ENCODE measurements around the gene PPP6R1.
A peak's percentile ranks its signal among the peaks of the same experiment; 100 is the strongest.

Gene PPP6R1

GRCh38 chr19:55266840-55267239 is 8.0 kb upstream of the PPP6R1 start:
- Histone ChIP-seq H3K27ac (no peak overlapping the region), H3K9me3 (replicated peaks in 1 of 11) (peaks cover 12 to 20% (median 17%) of the 10 kb centered on the region in 11 experiments; a peak in 21 of 22 replicates), H3K36me3 (peaks cover 20 to 64% (median 50%) of the 10 kb centered on the region in 11 experiments), H4K20me1 (peaks cover 0 to 4% (median 0%) of the 10 kb centered on the region in 11 experiments; a peak in 3 of 22 replicates), H3K9ac (no peak overlapping the region), H3K4me2 (no peak overlapping the region), H3K27me3 (no peaks in the 10 kb centered on the region), H3K4me3 (no peak overlapping the region), H3K4me1 (no peaks in the 10 kb centered on the region)
- TF ChIP-seq Cebpa-rat (IDR thresholded peaks at IDR 0.05) = no peak

- Histone ChIP-seq H3K4me2 (no peak overlapping the region), H3K4me3 (no peak overlapping the region), H3K27ac (no peak overlapping the region), H3K27me3 (no peaks in the 10 kb centered on the region), H3K36me3 (peaks cover 22 to 60% (median 45%) of the 10 kb centered on the region in 11 experiments), H3K9ac (no peak overlapping the region), H3K9me3 (replicated peaks in 1 of 11) (peaks cover 12 to 20% (median 17%) of the 10 kb centered on the region in 11 experiments; a peak in 21 of 22 replicates), H3K4me1 (no peaks in the 10 kb centered on the region), H4K20me1 (peaks cover 0 to 4% (median 0%) of the 10 kb centered on the region in 11 experiments; a peak in 3 of 22 replicates)
- TF ChIP-seq Cebpa-rat (IDR thresholded peaks at IDR 0.05) = no peak
Observed at GRCh38 chr19:55266404-55266803, 7.6 kb upstream of the PPP6R1 start.

DNA sequence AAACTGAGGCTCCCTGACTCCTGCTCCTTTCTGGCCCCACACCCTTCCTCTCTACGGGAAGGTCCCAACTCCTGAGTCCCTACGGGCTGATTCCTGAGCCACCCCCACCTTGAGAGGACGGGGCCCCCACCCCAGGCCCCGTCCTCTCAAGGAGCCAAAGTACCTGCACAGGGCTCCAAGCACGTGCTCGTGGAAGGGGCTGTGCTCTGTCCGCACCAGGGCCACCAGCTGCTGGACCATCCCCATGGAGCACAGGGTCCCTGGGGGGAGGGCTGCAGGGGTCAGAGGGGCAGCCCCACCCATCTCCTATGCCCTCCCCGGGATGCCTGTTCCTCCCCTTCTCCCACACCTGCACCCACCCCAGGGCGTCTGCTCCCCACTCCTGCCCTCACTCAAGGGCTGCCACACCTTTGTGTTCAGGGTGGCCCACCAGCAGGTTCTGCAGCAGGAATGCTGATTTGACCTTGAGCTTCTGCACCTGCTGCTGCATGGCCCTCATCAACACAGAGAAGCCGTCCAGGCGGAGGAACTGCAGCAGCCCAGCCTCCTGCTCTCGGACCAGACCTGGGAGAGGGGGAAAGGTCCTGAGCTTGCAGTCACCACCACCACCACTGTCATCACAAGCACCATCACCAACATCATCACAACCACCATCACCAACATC is 7.0 kb upstream of the PPP6R1 start:
- no peak for TF ChIP-seq Cebpa-rat (IDR thresholded peaks at IDR 0.05)
- no peak overlapping the region for H3K4me3 ChIP-seq
- H4K20me1 ChIP-seq = peaks cover 0 to 4% (median 0%) of the 10 kb centered on the region in 11 experiments; a peak in 3 of 22 replicates
- H3K36me3 ChIP-seq = peaks cover 22 to 54% (median 41%) of the 10 kb centered on the region in 11 experiments
- no peaks in the 10 kb centered on the region for H3K27me3 ChIP-seq
- H3K27ac ChIP-seq = no peak overlapping the region
- peaks cover under 1 to 5% (median 2%) of the 10 kb centered on the region in 10 experiments; a peak in 16 of 20 replicates for H3K4me1 ChIP-seq
- H3K9me3 ChIP-seq (replicated peaks in 1 of 11) = peaks cover 12 to 20% (median 17%) of the 10 kb centered on the region in 11 experiments; a peak in 21 of 22 replicates
- H3K9ac ChIP-seq = no peak overlapping the region
- no peak overlapping the region for H3K4me2 ChIP-seq

GRCh38 chr19:55265173-55265572 is 6.4 kb upstream of the PPP6R1 start:
- Histone ChIP-seq H3K36me3 (peaks cover 22 to 48% (median 37%) of the 10 kb centered on the region in 11 experiments), H4K20me1 (peaks cover 0 to 3% (median 0%) of the 10 kb centered on the region in 11 experiments; a peak in 3 of 22 replicates), H3K4me3 (no peak overlapping the region), H3K4me2 (no peak overlapping the region), H3K27ac (no peak overlapping the region), H3K9ac (no peak overlapping the region), H3K4me1 (peaks cover 8 to 12% (median 9%) of the 10 kb centered on the region in 10 experiments), H3K27me3 (no peaks in the 10 kb centered on the region), H3K9me3 (replicated peaks in 1 of 11) (peaks cover 12 to 20% (median 17%) of the 10 kb centered on the region in 11 experiments; a peak in 21 of 22 replicates)
- TF ChIP-seq Cebpa-rat (IDR thresholded peaks at IDR 0.05) = no peak

GRCh38 chr19:55264531-55264930 is 5.7 kb upstream of the PPP6R1 start:
- Histone ChIP-seq H3K27me3 (no peaks in the 10 kb centered on the region), H3K27ac (no peak overlapping the region), H3K4me2 (no peak overlapping the region), H3K36me3 (peaks cover 21 to 41% (median 32%) of the 10 kb centered on the region in 11 experiments), H3K9ac (no peak overlapping the region), H3K9me3 (replicated peaks in 1 of 11) (peaks cover 12 to 20% (median 17%) of the 10 kb centered on the region in 11 experiments; a peak in 21 of 22 replicates), H3K4me1 (peaks cover 14 to 18% (median 16%) of the 10 kb centered on the region in 10 experiments), H3K4me3 (no peak overlapping the region), H4K20me1 (peaks cover 0 to 3% (median 0%) of the 10 kb centered on the region in 11 experiments; a peak in 2 of 22 replicates)
- no peak for TF ChIP-seq Cebpa-rat (IDR thresholded peaks at IDR 0.05)

DNA sequence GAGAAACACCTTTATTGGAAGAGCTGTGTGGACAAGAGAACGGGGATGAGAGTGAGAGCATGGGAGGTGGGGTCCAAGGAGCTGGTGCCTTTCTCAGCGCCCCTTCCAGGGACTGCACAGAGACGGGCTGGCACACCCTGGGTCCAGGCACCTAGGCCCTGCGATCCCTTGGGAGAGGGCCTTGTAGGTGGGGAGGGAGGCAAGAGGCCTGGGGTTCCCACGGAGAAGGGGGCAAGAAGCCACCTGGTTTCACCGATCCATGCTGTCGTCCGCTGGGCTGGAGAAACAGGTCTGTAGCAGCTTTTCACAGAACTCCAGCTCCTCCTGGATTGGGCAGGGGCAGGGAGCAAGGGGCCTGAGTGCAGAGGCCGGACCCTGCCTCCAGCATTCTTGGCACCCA is 3.5 kb upstream of the PPP6R1 start:
- H3K9me3 ChIP-seq (replicated peaks in 1 of 11) = peaks cover 7 to 12% (median 11%) of the 10 kb centered on the region in 11 experiments; a peak in 21 of 22 replicates
- H3K27ac ChIP-seq = no peak overlapping the region
- no peak overlapping the region for H3K4me2 ChIP-seq
- H4K20me1 ChIP-seq = peaks cover 7 to 15% (median 11%) of the 10 kb centered on the region in 11 experiments; a peak in 21 of 22 replicates
- H3K4me1 ChIP-seq = peaks cover 14 to 19% (median 17%) of the 10 kb centered on the region in 10 experiments
- no peaks in the 10 kb centered on the region for H3K27me3 ChIP-seq
- H3K36me3 ChIP-seq = peaks cover 9 to 25% (median 17%) of the 10 kb centered on the region in 11 experiments; a peak in 21 of 22 replicates
- no peak for TF ChIP-seq Cebpa-rat (IDR thresholded peaks at IDR 0.05)
- no peak overlapping the region for H3K9ac ChIP-seq
- no peak overlapping the region for H3K4me3 ChIP-seq

DNA sequence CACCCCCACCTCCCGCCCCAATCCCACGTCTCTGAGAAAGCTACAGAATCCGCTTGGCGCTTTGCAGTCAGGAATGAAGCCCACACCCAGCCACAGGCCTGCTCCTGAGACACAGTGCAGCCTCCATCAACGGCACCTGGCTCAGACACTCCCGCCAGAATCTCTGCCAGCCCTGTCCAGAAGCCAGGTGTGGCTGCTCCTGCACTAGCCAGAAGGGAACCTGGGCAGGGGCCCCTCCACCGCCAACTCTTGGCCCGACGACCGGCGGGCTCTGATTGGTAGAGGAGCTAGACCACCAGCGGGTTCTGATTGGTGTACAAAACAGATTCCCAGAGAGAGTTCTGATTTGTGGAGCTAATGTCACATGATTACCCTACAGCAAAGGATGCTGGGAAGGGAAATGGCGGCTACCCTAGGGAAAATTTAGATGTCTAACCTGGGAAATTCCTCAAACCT is 2.9 kb upstream of the PPP6R1 start:
- peaks cover 13 to 22% (median 18%) of the 10 kb centered on the region in 11 experiments for H4K20me1 ChIP-seq
- H3K4me3 ChIP-seq = no peak overlapping the region
- peaks cover 2 to 19% (median 10%) of the 10 kb centered on the region in 11 experiments; a peak in 18 of 22 replicates for H3K36me3 ChIP-seq
- H3K27me3 ChIP-seq = no peaks in the 10 kb centered on the region
- H3K4me2 ChIP-seq = no peak overlapping the region
- peaks cover under 1 to 6% (median 4%) of the 10 kb centered on the region in 11 experiments; a peak in 21 of 22 replicates for H3K9me3 ChIP-seq (replicated peaks in 1 of 11)
- TF ChIP-seq Cebpa-rat (IDR thresholded peaks at IDR 0.05) = no peak
- no peak overlapping the region for H3K9ac ChIP-seq
- H3K27ac ChIP-seq = no peak overlapping the region
- H3K4me1 ChIP-seq = peaks cover 20 to 26% (median 23%) of the 10 kb centered on the region in 10 experiments

- no peak; a peak in 1 of 22 replicates for TF ChIP-seq Cebpa-rat (IDR thresholded peaks at IDR 0.05)
- Histone ChIP-seq H4K20me1 (peaks cover 28 to 39% (median 38%) of the 10 kb centered on the region in 11 experiments), H3K4me2 (peak overlapping the region; percentile 79 to 97 (median 87)), H3K4me3 (peak overlapping the region; percentile 51 to 96 (median 92)), H3K36me3 (peaks cover 0 to 12% (median 8%) of the 10 kb centered on the region in 11 experiments; a peak in 16 of 22 replicates), H3K9me3 (replicated peaks in 1 of 11) (no peaks in the 10 kb centered on the region), H3K27ac (peak overlapping the region; percentile 91 to 98 (median 96)), H3K4me1 (peaks cover 40 to 46% (median 44%) of the 10 kb centered on the region in 10 experiments), H3K27me3 (no peaks in the 10 kb centered on the region), H3K9ac (peak overlapping the region; percentile 92 to 99 (median 97))
Observed at GRCh38 chr19:55259540-55260210, 858 bp upstream of the PPP6R1 start.

GRCh38 chr19:55258476-55258827 is 365 bp downstream of the PPP6R1 start:
- Histone ChIP-seq H3K4me3 (peak overlapping the region; percentile 79 to 96 (median 93)), H3K9me3 (replicated peaks in 1 of 11) (no peaks in the 10 kb centered on the region), H3K27me3 (no peaks in the 10 kb centered on the region), H3K4me2 (peak overlapping the region; percentile 96 to 100 (median 99)), H3K4me1 (peaks cover 50 to 58% (median 55%) of the 10 kb centered on the region in 10 experiments), H3K36me3 (peaks cover 0 to 12% (median 8%) of the 10 kb centered on the region in 11 experiments; a peak in 16 of 22 replicates), H4K20me1 (peaks cover 35 to 51% (median 50%) of the 10 kb centered on the region in 11 experiments), H3K9ac (peak overlapping the region; percentile 92 to 99 (median 97)), H3K27ac (peak overlapping the region; percentile 90 to 98 (median 96))
- TF ChIP-seq Cebpa-rat (IDR thresholded peaks at IDR 0.05) = no peak

Data from BLaER1 treated with 17β-estradiol and CSF1 and Interleukin-3, amounts not matched to agents 10 nM and 100 nM (cell line).